Activated CD8-positive, alpha-beta memory T cell treated with anti-CD3 and anti-CD28 coated beads for 36 hours (primary cell): ENCODE results near the gene CHRNA4. TPM values are rescaled to one million over a fixed set of nuclear protein-coding genes. Genes with fewer than 3 reads are reported as not detected.
"Not testable (repeated sequence)": the region's sequence is repeated elsewhere in the genome, so short reads cannot be mapped to it uniquely, and the experiment has no call there.

Source experiments
- CTCF ChIA-PET: fragments of 350-600 bp; sonication (Branson Sonifier 250); formaldehyde crosslinking; loops from one replicate; lab custom pipeline; 2021; ENCODE audit warnings: antibody characterized with exemption; lab: Charles Lee
- POLR2A ChIA-PET: fragments of 350-600 bp; sonication (Branson Sonifier 250); formaldehyde crosslinking; loops from one replicate; lab custom pipeline; 2021; ENCODE audit warnings: antibody characterized with exemption; lab: Charles Lee
- total RNA-seq, 2 experiments: library from RNA; stranded (reverse); gene quantifications; one replicate each; pipeline ENCODE4 v1.2.3, GENCODE V29; 2021

The CHRNA4 gene
- total RNA-seq, 2 experiments from 2014 or later, result not detected

- POLR2A ChIA-PET, result no interaction called here
- CTCF ChIA-PET, result interaction anchor here (1.0 to 2.5 kb wide), 3 partner anchors 71 to 156 kb away, joined by 3 to 22 read pairs (median 8); no protein-coding TSS in a partner anchor
These were observed 19.3 kb upstream of the CHRNA4 start for GRCh38 chr20:63380346-63380870.

GRCh38 chr20:63379872-63380271 is 18.7 kb upstream of the CHRNA4 start:
- POLR2A ChIA-PET, result not testable (repeated sequence)
- CTCF ChIA-PET, result interaction anchor here (1.0 kb wide), 1 partner anchor 70 kb away, joined by 3 read pairs; no protein-coding TSS in a partner anchor

DNA sequence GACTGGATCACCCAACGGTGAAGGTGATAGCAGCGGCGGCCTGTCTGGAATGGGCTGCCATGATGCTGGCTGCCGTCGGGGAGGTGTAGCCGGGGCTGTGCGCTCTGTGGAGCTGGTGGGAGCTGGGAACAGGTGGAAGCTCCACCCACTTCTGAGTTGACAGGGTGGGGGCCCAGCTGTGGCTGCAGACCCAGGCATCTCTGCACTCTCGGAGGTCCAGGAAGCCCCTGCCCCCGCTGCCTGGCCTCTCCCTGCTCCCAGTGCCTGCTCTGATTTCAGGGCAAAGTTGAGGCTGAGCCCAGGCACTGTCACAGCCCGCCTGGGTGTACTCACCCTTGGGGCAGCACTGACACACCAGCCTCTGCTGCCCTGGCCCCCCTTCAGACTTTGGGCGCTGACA is 18.1 kb upstream of the CHRNA4 start:
- POLR2A ChIA-PET, result no interaction called here
- CTCF ChIA-PET, result no interaction called here

GRCh38 chr20:63378626-63379025 is 17.5 kb upstream of the CHRNA4 start:
- POLR2A ChIA-PET, result no interaction called here
- CTCF ChIA-PET, result interaction anchor here (1.4 kb wide), 1 partner anchor 155 kb away, joined by 4 read pairs; no protein-coding TSS in a partner anchor

GRCh38 chr20:63377951-63378381 is 16.8 kb upstream of the CHRNA4 start:
- POLR2A ChIA-PET, result no interaction called here
- CTCF ChIA-PET, result interaction anchor here (1.4 kb wide), 1 partner anchor 155 kb away, joined by 4 read pairs; no protein-coding TSS in a partner anchor

GRCh38 chr20:63377256-63377941 is 16.2 kb upstream of the CHRNA4 start:
- POLR2A ChIA-PET, result no interaction called here
- CTCF ChIA-PET, result interaction anchor here (0.8 to 1.4 kb wide), 3 partner anchors 67 to 154 kb away, joined by 3 to 4 read pairs (median 3); no protein-coding TSS in a partner anchor

GRCh38 chr20:63376283-63377250 is 15.4 kb upstream of the CHRNA4 start:
- ChIA-PET POLR2A (no interaction called here), CTCF (interaction anchor here (0.8 to 1.0 kb wide), 2 partner anchors 67 to 153 kb away, joined by 3 read pairs; no protein-coding TSS in a partner anchor)

- ChIA-PET CTCF (no interaction called here), POLR2A (no interaction called here)
These were observed 14.3 kb upstream of the CHRNA4 start for GRCh38 chr20:63375438-63375837.

DNA sequence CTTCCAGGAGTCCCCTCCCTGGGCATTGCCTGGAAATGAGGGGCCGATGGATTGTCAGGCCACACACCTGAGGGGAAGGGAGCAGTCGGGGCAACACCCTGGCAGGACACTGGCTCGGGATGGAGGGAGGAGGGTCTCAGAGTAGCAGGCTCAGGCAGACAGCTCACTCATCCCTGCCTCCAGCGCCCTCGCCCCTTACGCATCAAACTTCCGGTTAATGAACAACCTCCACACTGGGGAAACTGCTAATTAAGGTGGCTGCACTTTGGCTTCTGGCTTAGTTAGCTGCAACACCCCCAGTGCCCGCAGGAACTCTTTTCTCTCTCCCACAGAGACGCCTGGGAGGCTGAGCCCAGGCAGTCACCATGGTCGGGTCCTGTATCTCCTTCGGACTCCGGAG is 13.4 kb upstream of the CHRNA4 start:
- ChIA-PET CTCF (no interaction called here), POLR2A (no interaction called here)

DNA sequence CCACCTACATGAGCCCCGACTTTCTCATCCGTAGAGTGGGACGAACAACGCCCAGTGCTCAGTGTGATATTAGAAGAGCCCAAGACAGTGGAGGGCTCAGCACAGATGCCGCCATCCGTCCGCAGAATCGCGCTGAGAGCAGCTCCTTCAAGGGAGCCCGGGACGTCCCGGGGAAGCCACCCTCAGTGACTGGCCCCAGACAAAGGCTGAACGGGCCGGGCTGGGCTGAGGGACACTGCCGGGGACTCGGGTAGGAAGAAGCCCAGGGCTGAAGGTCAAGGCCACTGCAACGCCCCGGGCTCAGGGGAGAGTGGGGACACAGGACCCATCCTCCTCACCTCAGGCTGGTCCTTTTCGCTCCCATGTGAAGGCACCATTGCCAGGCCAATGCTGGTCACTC is 12.8 kb upstream of the CHRNA4 start:
- CTCF ChIA-PET, result no interaction called here
- POLR2A ChIA-PET, result no interaction called here

DNA sequence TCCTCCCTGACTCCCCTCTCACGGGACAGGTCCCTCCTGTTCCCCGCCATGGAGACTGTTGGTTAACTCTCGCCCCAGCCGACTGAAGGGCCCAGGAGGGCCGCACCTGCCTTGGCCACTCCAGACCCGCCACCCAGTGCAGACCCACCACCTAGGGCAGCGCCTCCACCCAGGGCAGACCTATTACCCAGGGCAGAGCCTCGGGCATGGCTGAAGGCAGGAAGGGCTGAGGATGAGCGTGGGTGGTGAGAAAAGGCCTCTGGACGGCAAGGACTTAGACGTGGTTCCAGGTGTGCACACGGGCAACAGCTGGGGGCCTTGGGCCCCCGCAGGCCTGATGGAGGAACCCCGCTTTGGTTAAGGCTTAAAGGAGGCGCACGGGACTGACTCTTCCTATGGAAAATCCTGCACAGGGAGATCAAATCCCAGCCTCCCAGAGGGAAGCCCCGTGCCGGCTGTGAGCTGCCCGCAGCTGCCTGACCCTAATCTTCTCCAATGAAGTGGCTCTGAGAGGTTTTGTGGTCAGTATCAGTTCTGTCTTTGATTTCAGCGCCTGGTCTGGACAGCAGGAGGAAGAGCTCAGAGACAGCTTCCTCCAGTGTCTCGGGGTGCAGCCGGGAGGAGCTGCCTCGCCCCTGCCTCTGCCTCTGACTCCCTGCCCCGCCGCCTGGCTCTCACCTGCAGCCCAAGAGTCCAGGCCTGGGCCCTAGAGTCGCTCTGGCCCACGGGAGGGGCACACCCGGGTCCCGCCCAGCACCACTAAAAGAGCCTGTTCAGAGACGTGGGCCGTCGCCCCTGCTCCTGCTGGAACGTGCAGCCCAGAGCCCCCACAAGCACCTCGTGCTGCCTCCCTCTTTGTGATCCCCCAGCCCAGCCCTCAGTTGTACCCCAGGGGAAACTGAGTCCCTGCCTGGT is 12.1 kb upstream of the CHRNA4 start:
- ChIA-PET CTCF (no interaction called here), POLR2A (no interaction called here)

- ChIA-PET CTCF (no interaction called here), POLR2A (no interaction called here)
These were observed 10.2 kb upstream of the CHRNA4 start for GRCh38 chr20:63371291-63371865.

DNA sequence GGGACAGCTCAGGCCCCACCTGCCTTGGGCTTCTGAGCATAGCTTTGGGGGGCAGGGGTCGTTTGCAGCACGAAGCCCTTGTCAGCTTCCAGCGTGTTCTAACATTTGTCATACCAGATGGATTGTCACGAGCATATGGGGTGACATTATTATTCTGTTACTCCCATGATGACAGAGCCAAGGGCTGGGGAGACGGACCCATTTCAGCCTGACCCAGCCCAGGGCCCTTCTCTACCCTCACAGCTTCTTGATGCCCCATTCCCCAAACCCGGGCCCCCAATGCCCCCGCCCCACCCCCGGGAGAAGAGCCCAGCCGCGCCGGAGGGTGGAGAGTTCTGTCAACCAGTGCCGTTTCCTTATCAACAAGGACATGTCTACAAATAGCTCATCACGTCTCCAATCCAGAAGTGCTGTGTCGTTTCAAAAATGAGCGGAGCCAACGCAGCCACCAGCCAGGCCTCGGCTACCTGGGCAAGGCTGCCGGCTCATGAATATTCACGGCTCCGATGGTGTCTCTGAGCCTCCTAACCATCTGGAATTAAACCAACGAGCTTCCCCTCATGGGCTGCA is 9.6 kb upstream of the CHRNA4 start:
- CTCF ChIA-PET, result no interaction called here
- POLR2A ChIA-PET, result interaction anchor here (0.9 kb wide), 1 partner anchor 19 kb away, joined by 4 read pairs; no protein-coding TSS in a partner anchor

DNA sequence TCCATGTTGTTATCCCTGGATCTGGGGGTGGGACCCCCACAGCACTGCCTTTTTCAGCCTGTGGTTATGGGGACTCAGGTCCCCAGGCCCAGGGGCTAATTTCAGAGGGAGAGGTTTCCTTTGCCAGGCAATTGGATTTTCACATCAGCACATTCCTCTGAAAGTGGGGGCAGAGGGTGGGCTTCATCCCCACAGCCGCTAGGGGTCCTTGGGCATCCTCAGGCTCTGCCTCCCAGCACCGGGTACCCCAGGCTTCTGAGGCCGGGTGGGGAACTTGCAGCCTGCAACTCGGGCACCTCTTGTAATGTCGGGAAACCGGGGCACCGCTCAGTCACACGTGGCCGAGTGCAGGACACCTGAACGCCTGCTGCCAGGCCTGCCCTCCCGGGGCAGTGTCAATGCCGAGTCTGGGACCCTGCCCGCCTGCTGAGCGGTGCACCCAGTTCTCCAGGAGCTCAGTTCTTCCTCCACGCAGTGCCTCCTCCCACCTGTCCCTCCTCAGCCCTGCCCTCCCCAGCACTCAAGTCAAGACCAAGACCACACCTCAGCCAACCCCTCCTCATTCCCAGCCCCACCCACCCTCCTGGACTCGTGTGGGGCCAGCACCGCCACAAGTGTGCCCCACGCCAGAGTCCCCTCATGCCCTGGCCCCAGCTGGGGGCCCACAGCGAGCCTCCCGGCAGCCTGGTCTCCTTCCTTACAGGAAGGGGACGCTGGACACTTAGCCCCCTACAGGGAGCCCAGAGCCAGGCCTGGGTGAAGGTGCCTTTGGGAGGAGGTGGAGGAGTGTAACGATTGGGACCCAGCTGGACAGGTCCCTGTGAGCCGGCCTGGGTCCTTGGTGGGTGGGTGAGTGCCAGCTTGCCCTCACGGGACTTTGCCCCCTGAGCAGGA is 8.8 kb upstream of the CHRNA4 start:
- CTCF ChIA-PET, result no interaction called here
- POLR2A ChIA-PET, result interaction anchor here (0.9 kb wide), 1 partner anchor 19 kb away, joined by 4 read pairs; no protein-coding TSS in a partner anchor

GRCh38 chr20:63369024-63369530 is 7.9 kb upstream of the CHRNA4 start:
- POLR2A ChIA-PET, result no interaction called here
- CTCF ChIA-PET, result no interaction called here

DNA sequence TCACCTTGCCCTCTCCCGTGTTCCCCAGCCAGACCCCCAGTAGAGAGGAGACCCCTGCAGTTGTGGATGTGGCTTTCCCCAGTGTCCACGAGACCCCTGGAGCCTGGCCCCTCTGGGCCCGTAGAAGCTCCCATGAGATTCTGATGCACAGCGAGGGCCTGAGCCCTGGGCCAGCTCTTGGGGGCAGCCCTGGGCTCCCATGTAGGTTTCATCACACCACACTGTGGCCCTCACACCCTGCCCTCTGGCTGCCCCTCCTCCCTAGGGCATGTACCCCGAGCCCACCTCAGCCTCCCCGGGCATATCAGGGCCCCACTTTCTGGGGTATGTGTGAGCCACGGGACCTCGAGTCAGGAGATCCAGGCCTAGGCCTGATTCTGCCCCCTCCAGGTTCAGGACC is 7.0 kb upstream of the CHRNA4 start:
- POLR2A ChIA-PET, result no interaction called here
- CTCF ChIA-PET, result interaction anchor here (0.8 kb wide), 1 partner anchor 145 kb away, joined by 3 read pairs; no protein-coding TSS in a partner anchor
